GM10847 (cell line): Measurements from ENCODE around the gene MAP1LC3B2.

Experiments used
- POLR2A ChIP-seq: IDR thresholded peaks from 2 replicates; pipeline ENCODE4 v1.6.1; 2011; ENCODE audit not compliant: insufficient read length; ENCODE audit errors: extremely low read depth

Gene MAP1LC3B2

GRCh38 chr12:116559162-116559935 lies at the start of gene MAP1LC3B2:
TSS of gene MAP1LC3B2 (plus strand) at chr12:116559381. CDS start at chr12:116575943, 16,562 bp downstream.
- no peak for TF ChIP-seq POLR2A

- TF ChIP-seq POLR2A, result no peak
Observed at GRCh38 chr12:116513944-116514343, 45.2 kb upstream of the MAP1LC3B2 start.

GRCh38 chr12:116515684-116516083 lies 43.5 kb upstream of the MAP1LC3B2 start:
- no peak for TF ChIP-seq POLR2A

GRCh38 chr12:116516657-116517056 lies 42.5 kb upstream of the MAP1LC3B2 start:
- TF ChIP-seq POLR2A, result no peak

GRCh38 chr12:116517431-116518045 lies 41.6 kb upstream of the MAP1LC3B2 start:
- no peak for TF ChIP-seq POLR2A

GRCh38 chr12:116520225-116520760 lies 38.9 kb upstream of the MAP1LC3B2 start:
- TF ChIP-seq POLR2A, result no peak

GRCh38 chr12:116520801-116521471 lies 38.2 kb upstream of the MAP1LC3B2 start:
- TF ChIP-seq POLR2A, result no peak

GRCh38 chr12:116524311-116524710 lies 34.9 kb upstream of the MAP1LC3B2 start:
- TF ChIP-seq POLR2A, result no peak

GRCh38 chr12:116524964-116525379 lies 34.2 kb upstream of the MAP1LC3B2 start:
- no peak for TF ChIP-seq POLR2A

- no peak for TF ChIP-seq POLR2A
Observed at GRCh38 chr12:116525418-116526001, 33.7 kb upstream of the MAP1LC3B2 start.

- no peak for TF ChIP-seq POLR2A
Observed at GRCh38 chr12:116528065-116528464, 31.1 kb upstream of the MAP1LC3B2 start.

- no peak for TF ChIP-seq POLR2A
Observed at GRCh38 chr12:116528498-116528897, 30.7 kb upstream of the MAP1LC3B2 start.

GRCh38 chr12:116529048-116529447 lies 30.1 kb upstream of the MAP1LC3B2 start:
- no peak for TF ChIP-seq POLR2A

- TF ChIP-seq POLR2A, result no peak
Observed at GRCh38 chr12:116529686-116530085, 29.5 kb upstream of the MAP1LC3B2 start.

GRCh38 chr12:116532428-116532827 lies 26.8 kb upstream of the MAP1LC3B2 start:
- TF ChIP-seq POLR2A, result no peak

- no peak for TF ChIP-seq POLR2A
Observed at GRCh38 chr12:116532986-116533342, 26.2 kb upstream of the MAP1LC3B2 start.
